Central memory CD8-positive, alpha-beta T cell (primary cell): ENCODE data around the gene HRH3.

ENCODE experiments used
- ATAC-seq: fragments of 150-1000 bp; cut with Tn5 transposase; replicated peaks from 2 replicates; pipeline ENCODE4 v1.10.0; 2022; ENCODE audit warnings: mild to moderate bottlenecking, moderate FRiP score, moderate number of reproducible peaks; ENCODE audit not compliant: poor library complexity, severe bottlenecking; ENCODE audit errors: extremely low read depth
- DNase-seq, 2 donors: peaks; one replicate each; pipeline ENCODE4 v3.0.0; 2021; ENCODE audit warnings: low spot score in 2 of 2
- H3K27ac Mint-ChIP-seq: one replicate; pipeline ENCODE4 v1.8.0; 2022; ENCODE audit warnings: low read depth, mild to moderate bottlenecking, moderate library complexity, mixed read lengths
- H3K27me3 Mint-ChIP-seq: one replicate; pipeline ENCODE4 v1.8.0; 2022; ENCODE audit warnings: mixed read lengths
- H3K36me3 Mint-ChIP-seq: one replicate; pipeline ENCODE4 v1.8.0; 2022; ENCODE audit warnings: mild to moderate bottlenecking, moderate library complexity, mixed read lengths; ENCODE audit not compliant: insufficient read depth
- H3K4me1 Mint-ChIP-seq: one replicate; pipeline ENCODE4 v1.8.0; 2022; ENCODE audit warnings: mixed read lengths
- H3K4me3 Mint-ChIP-seq: one replicate; pipeline ENCODE4 v1.8.0; 2022; ENCODE audit warnings: mild to moderate bottlenecking, moderate library complexity, mixed read lengths
- H3K9me3 Mint-ChIP-seq: one replicate; pipeline ENCODE4 v1.8.0; 2022; ENCODE audit warnings: mixed read lengths

Gene HRH3

GRCh38 chr20:62232770-62233645 is 12.9 kb upstream of the HRH3 start:
- DNase-seq (no peak), ATAC-seq (no peak)
- H3K4me3 Mint-ChIP-seq: no peak overlapping the region
- H3K36me3 Mint-ChIP-seq: no peaks in the 10 kb centered on the region
- peaks cover 5% of the 10 kb centered on the region for H3K4me1 Mint-ChIP-seq
- H3K27me3 Mint-ChIP-seq: no peaks in the 10 kb centered on the region
- no peak overlapping the region for H3K27ac Mint-ChIP-seq
- no peaks in the 10 kb centered on the region for H3K9me3 Mint-ChIP-seq

DNA sequence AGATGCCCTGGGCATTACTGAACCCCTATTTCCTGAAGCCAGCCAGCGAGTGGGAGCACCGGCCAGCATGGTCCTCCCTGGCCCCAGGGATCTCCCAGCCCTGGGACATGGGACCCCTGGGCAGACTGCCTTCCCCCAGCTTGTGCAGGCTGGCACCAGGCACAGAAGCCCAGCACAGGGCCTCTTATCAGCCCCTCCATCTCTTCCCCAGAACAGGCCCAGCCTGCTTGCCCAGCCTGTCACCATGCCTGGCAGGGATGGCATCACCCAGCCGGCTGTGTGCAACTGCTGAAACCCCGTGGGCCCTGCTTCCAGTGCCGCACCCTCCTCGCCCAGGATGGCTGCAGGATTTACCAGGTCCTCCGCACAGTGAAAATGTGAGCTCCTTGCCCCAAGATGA is 12.1 kb upstream of the HRH3 start:
- Mint-ChIP-seq H3K27me3 (no peaks in the 10 kb centered on the region), H3K36me3 (no peaks in the 10 kb centered on the region), H3K27ac (no peak overlapping the region), H3K4me3 (no peak overlapping the region), H3K4me1 (no peaks in the 10 kb centered on the region), H3K9me3 (no peaks in the 10 kb centered on the region)
- no peak for DNase-seq
- ATAC-seq: no peak

- Mint-ChIP-seq H3K27me3 (peaks cover 9% of the 10 kb centered on the region), H3K27ac (no peak overlapping the region), H3K9me3 (no peaks in the 10 kb centered on the region), H3K36me3 (no peaks in the 10 kb centered on the region), H3K4me1 (no peaks in the 10 kb centered on the region), H3K4me3 (no peak overlapping the region)
- ATAC-seq (no peak), DNase-seq (no peak)
Measured at GRCh38 chr20:62231292-62231691, 11.2 kb upstream of the HRH3 start.

- Mint-ChIP-seq H3K4me1 (no peaks in the 10 kb centered on the region), H3K36me3 (no peaks in the 10 kb centered on the region), H3K27ac (no peak overlapping the region), H3K27me3 (peaks cover 11% of the 10 kb centered on the region), H3K4me3 (no peak overlapping the region), H3K9me3 (no peaks in the 10 kb centered on the region)
- DNase-seq (no peak), ATAC-seq (no peak)
Measured at GRCh38 chr20:62230696-62231095, 10.6 kb upstream of the HRH3 start.

DNA sequence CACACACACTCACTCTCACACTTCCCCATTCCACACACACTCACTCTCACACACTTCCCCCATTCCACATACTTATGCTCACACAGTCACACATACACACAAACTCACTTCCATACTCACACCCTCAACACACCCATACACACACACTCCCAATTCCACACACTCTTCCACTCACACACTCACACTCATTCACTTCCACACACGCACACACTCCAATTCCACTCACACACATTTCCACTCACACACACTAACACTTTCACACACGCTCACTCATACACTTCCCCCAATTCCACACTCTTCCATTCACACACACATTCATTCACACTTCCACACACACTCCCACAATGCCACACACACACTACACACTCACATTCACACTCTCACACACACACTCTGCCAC is 10.2 kb upstream of the HRH3 start:
- H3K9me3 Mint-ChIP-seq: no peaks in the 10 kb centered on the region
- H3K4me3 Mint-ChIP-seq: no peak overlapping the region
- ATAC-seq (no peak), DNase-seq (no peak)
- H3K36me3 Mint-ChIP-seq: no peaks in the 10 kb centered on the region
- peaks cover 12% of the 10 kb centered on the region for H3K27me3 Mint-ChIP-seq
- no peak overlapping the region for H3K27ac Mint-ChIP-seq
- H3K4me1 Mint-ChIP-seq: no peaks in the 10 kb centered on the region

GRCh38 chr20:62229667-62230066 is 9.6 kb upstream of the HRH3 start:
- peaks cover 18% of the 10 kb centered on the region for H3K27me3 Mint-ChIP-seq
- no peaks in the 10 kb centered on the region for H3K4me1 Mint-ChIP-seq
- H3K27ac Mint-ChIP-seq: no peak overlapping the region
- no peaks in the 10 kb centered on the region for H3K36me3 Mint-ChIP-seq
- DNase-seq: no peak
- ATAC-seq: no peak
- H3K9me3 Mint-ChIP-seq: no peaks in the 10 kb centered on the region
- H3K4me3 Mint-ChIP-seq: no peak overlapping the region

GRCh38 chr20:62228982-62229545 is 9.0 kb upstream of the HRH3 start:
- ATAC-seq (no peak), DNase-seq (no peak)
- H3K36me3 Mint-ChIP-seq: no peaks in the 10 kb centered on the region
- no peaks in the 10 kb centered on the region for H3K9me3 Mint-ChIP-seq
- peaks cover 24% of the 10 kb centered on the region for H3K27me3 Mint-ChIP-seq
- no peak overlapping the region for H3K4me3 Mint-ChIP-seq
- no peak overlapping the region for H3K27ac Mint-ChIP-seq
- H3K4me1 Mint-ChIP-seq: no peaks in the 10 kb centered on the region

- Mint-ChIP-seq H3K4me3 (no peak overlapping the region), H3K9me3 (no peaks in the 10 kb centered on the region), H3K4me1 (no peaks in the 10 kb centered on the region), H3K27me3 (peaks cover 32% of the 10 kb centered on the region), H3K27ac (no peak overlapping the region), H3K36me3 (no peaks in the 10 kb centered on the region)
- ATAC-seq (no peak), DNase-seq (no peak)
Measured at GRCh38 chr20:62227977-62228958, 8.2 kb upstream of the HRH3 start.

DNA sequence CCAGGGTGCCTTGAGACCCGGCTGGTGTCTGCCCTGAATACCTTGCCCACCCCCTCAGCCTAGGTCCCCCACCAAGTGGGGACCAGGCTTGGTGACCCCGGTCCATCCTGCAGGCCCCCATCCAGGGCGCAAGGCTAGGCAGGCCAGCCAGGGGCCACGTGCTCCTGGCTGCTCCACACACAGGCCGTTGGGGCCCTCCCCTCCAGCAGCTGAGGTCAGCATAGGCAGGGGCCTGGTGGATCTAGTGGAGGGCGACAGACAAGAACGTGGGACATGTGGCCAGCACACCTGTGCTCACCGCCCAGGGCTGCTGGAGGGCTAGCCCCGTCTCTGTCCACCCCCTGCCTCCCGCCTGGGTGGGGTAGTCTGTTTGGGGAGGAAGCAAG is 7.5 kb upstream of the HRH3 start:
- DNase-seq: no peak
- no peaks in the 10 kb centered on the region for H3K36me3 Mint-ChIP-seq
- H3K27ac Mint-ChIP-seq: no peak overlapping the region
- peaks cover 39% of the 10 kb centered on the region for H3K27me3 Mint-ChIP-seq
- ATAC-seq: no peak
- H3K4me3 Mint-ChIP-seq: no peak overlapping the region
- H3K9me3 Mint-ChIP-seq: no peaks in the 10 kb centered on the region
- H3K4me1 Mint-ChIP-seq: no peaks in the 10 kb centered on the region

GRCh38 chr20:62226707-62227590 is 6.9 kb upstream of the HRH3 start:
- DNase-seq: no peak
- H3K4me1 Mint-ChIP-seq: no peaks in the 10 kb centered on the region
- peaks cover 45% of the 10 kb centered on the region for H3K27me3 Mint-ChIP-seq
- H3K4me3 Mint-ChIP-seq: no peak overlapping the region
- H3K27ac Mint-ChIP-seq: no peak overlapping the region
- H3K36me3 Mint-ChIP-seq: no peaks in the 10 kb centered on the region
- no peaks in the 10 kb centered on the region for H3K9me3 Mint-ChIP-seq
- ATAC-seq: no peak

GRCh38 chr20:62225820-62226635 is 6.0 kb upstream of the HRH3 start:
- Mint-ChIP-seq H3K27me3 (peaks cover 54% of the 10 kb centered on the region), H3K4me3 (no peak overlapping the region), H3K27ac (no peak overlapping the region), H3K9me3 (no peaks in the 10 kb centered on the region), H3K4me1 (no peaks in the 10 kb centered on the region), H3K36me3 (peaks cover 2% of the 10 kb centered on the region)
- DNase-seq (no peak), ATAC-seq (no peak)
